Esophagus squamous epithelium (tissue), 4 donors: ENCODE results near the gene IGDCC3.

Source experiments
- POLR2A ChIP-seq, 4 donors: fragments of 450-650 bp; IDR thresholded peaks; one replicate each; pipeline ENCODE4 v1.6.1; 2017; ENCODE audit warnings: antibody characterized with exemption in 4 of 4, mild to moderate bottlenecking in 4 of 4, moderate library complexity in 3 of 4
- TF ChIP-seq, protein P1 (sequence below), 6 experiments: fragments of 450-650 bp in 4 of 6; fragments of 200-600 bp in 2 of 6; sonication (generic) in 2 of 6; IDR thresholded peaks; one replicate each; pipeline ENCODE4 v1.5.1; 2016 to 2019; ENCODE audit warnings: antibody characterized with exemption in 6 of 6, mild to moderate bottlenecking in 4 of 6, moderate library complexity in 4 of 6

DNA sequence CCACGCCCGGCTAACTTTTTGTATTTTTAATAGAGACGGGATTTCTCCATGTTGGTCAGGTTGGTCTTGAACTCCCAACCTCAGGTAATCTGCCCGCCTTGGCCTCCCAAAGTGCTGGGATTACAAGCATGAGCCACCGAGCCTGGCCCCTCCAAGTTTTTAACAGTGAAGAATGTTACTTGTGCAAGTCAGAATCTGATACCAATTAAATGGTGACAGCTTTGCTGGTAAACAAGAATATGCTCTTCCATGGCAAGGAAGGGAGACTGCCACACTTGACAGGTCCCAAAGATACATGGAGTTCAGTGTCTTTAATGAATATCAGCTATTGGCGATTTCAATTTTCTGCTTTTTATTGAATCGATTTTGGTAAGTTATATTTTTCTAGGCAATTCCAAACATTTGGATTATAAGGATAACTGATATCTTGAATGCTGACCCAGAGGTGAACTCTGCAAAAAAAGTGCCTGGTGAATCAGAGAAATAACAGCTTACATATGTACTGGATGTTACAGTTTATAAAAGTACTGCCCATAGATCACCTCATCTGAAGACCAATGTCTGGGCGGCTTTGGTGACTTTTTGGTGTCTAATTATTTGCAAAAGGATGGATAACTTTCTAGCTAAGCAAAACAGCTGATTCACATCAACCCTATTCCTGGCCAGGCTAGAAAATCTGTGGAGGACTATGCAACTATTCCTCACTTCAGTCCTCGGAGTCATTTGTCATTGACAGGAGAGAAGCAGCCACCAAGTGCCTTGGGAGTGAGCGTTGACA lies 92.3 kb downstream of the IGDCC3 start:
- TF ChIP-seq, protein P1, sequence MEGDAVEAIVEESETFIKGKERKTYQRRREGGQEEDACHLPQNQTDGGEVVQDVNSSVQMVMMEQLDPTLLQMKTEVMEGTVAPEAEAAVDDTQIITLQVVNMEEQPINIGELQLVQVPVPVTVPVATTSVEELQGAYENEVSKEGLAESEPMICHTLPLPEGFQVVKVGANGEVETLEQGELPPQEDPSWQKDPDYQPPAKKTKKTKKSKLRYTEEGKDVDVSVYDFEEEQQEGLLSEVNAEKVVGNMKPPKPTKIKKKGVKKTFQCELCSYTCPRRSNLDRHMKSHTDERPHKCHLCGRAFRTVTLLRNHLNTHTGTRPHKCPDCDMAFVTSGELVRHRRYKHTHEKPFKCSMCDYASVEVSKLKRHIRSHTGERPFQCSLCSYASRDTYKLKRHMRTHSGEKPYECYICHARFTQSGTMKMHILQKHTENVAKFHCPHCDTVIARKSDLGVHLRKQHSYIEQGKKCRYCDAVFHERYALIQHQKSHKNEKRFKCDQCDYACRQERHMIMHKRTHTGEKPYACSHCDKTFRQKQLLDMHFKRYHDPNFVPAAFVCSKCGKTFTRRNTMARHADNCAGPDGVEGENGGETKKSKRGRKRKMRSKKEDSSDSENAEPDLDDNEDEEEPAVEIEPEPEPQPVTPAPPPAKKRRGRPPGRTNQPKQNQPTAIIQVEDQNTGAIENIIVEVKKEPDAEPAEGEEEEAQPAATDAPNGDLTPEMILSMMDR (IDR thresholded peaks at IDR 0.05): no peak
- no peak for TF ChIP-seq POLR2A (IDR thresholded peaks at IDR 0.05)
